Left cardiac atrium (tissue), 4 donors: Measurements from ENCODE around the gene RAB3B. TPM values are rescaled to one million over a fixed set of nuclear protein-coding genes. Genes with fewer than 3 reads are reported as not detected.
A peak's percentile ranks its signal among the peaks of the same experiment; 100 is the strongest.
"Not testable (repeated sequence)": the region's sequence is repeated elsewhere in the genome, so short reads cannot be mapped to it uniquely, and the experiment has no call there.

Experiments used
- ATAC-seq, 2 donors: fragments of 200-7000 bp; cut with Tn5 transposase; one replicate each; pipeline ENCODE4 v1.9.1; 2020; ENCODE audit warnings: mild to moderate bottlenecking in 2 of 2, moderate library complexity in 2 of 2
- DNase-seq: peaks from one replicate; pipeline ENCODE4 v3.0.0-alpha.2; 2020
- intact Hi-C, 2 donors: fragments of 100-400 bp; cut with DNase I; formaldehyde crosslinking; loops; one replicate each; pipeline versions ENCODE4 v1.14.1 to v1.15.1; 2022 to 2023
- long read RNA-seq: library from polyadenylated mRNA; unstranded; transcript quantifications from one replicate; pipeline ENCODE4 v2.0.0, GENCODE V29; 2021
- total RNA-seq, 2 donors: library from RNA; stranded (reverse); fragmentation: NEBNext Ultra II Directional; extraction: Animal tissue kit (Norgen Biotek cat#: 25700); gene quantifications; one replicate each; pipeline ENCODE4 v1.2.1, GENCODE V29; 2021
- donor health status: DM: no; HTN: yes; CAD: no.
- donor health status: DM: no; HTN: yes; CAD: no; lungs with severe emphysema.
- donor health status: DM: yes; HTN: yes; CAD: no.
- donor health status: Dilated cardiomyopathy.

The RAB3B gene, protein sequence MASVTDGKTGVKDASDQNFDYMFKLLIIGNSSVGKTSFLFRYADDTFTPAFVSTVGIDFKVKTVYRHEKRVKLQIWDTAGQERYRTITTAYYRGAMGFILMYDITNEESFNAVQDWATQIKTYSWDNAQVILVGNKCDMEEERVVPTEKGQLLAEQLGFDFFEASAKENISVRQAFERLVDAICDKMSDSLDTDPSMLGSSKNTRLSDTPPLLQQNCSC
- not detected for total RNA-seq
- long read RNA-seq = 0 reads

DNA sequence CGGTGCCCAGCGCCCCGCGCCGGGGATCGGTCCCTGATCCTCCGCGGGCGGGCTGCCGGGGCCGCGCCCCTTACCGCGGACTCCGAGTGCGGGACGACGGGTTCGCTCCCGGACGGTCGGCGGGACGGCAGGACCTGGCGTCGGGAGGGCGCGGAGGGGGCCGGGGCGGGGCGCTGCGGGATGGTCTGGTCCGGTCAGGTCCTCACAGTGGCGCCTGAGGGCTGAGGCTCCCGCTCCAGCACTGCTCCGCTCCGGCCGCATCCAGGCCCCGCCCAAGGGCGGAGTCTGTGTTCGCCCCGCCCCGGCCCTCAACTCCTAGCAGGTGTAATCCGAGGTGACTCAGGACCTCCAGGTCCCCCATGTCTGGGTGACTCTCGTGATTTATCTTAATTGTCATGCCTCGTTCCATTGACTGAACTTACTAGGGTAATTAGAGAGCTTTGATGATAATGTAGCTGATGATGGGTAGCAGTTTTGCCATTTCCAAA, at the start of gene RAB3B:
Gene RAB3B, minus strand, starts transcription at position 223 of the 488 bp plus-strand sequence. CDS start 13,583 bp downstream, outside the sequence.
- DNase-seq (peak; percentile 54), ATAC-seq (peak; percentile 87 to 95)

GRCh38 chr1:52037909-52038308, 47.4 kb upstream of the RAB3B start:
- ATAC-seq = no peak
- intact Hi-C loops = no loop called here
- DNase-seq = no peak

More for the DNA sequence above, at the start of gene RAB3B:
- intact Hi-C loops = no loop called here

- intact Hi-C loops = no loop called here
- no peak for DNase-seq
These were observed 46.9 kb upstream of the RAB3B start for GRCh38 chr1:52037402-52037814.

GRCh38 chr1:52034050-52034384, 43.5 kb upstream of the RAB3B start:
- DNase-seq = no peak
- intact Hi-C loops = no loop called here
- ATAC-seq = no peak

More at GRCh38 chr1:52037402-52037814, 46.9 kb upstream of the RAB3B start:
- ATAC-seq = no peak

GRCh38 chr1:52033190-52034049, 42.9 kb upstream of the RAB3B start, which contains the start of gene KTI12:
KTI12 (minus strand) TSS chr1:52033810; CDS start chr1:52033761, 49 bp downstream.
- intact Hi-C loops = no loop called here
- peak; percentile 96 to 98 for ATAC-seq
- peak; percentile 93 for DNase-seq

- intact Hi-C loops = no loop called here
- DNase-seq = peak; percentile 49
- ATAC-seq = peak; percentile 53 to 67
These were observed 42.3 kb upstream of the RAB3B start for GRCh38 chr1:52032785-52033131.

DNA sequence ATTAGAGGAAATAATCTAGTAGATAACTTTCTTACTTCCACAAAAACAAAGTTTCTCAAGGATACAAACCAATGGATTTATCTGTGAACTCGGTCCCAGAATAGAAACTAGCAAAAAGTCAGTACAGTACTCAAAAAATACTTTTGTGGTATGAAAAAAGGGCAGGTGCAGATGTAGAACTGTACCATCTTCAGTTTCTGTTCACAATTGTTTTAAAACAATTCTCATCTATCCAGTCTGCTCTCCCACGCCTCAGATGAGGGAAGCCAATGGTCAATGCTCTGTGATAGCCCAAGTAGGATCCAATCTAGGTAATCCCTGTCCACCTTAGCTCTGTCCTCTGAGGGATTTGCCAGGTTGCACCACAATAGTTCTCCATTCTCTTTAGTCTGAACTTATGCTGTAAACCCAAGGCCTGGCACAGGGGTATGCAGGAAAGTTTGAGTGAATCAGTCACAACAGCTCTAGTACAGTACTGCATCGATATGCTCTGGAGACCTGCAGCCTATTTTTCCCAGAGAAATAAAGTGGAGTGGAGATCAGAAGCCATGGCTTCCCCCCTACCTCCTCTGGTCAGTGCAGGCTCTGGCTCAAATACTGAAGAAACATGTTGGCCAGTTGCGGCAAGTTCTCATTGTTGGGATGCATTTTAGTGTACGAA, 41.8 kb upstream of the RAB3B start:
- DNase-seq (no peak), ATAC-seq (peak in 1 of 2 donors; percentile 7)
- intact Hi-C loops = no loop called here

GRCh38 chr1:52028839-52029238, 38.3 kb upstream of the RAB3B start:
- intact Hi-C loops = not testable (repeated sequence)

DNA sequence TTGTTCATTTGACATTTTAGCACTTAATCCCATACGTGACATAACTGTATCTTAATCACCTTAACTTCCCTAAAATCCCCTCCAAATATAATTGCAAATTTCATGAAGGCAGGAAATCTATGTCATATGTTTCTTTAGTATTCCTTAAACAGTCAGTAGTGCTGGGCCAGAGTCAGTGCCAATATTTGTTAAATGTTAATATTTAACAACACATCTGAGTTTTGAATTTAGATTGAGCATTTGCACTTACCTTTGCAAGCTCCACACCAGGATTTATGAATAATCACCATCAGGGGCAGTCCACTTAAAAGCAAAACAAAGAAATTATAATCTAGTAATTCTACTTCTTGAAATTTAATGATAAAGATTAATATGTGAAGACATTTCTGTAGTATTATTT, 37.8 kb upstream of the RAB3B start:
- no peak for DNase-seq
- ATAC-seq = no peak
- intact Hi-C loops = no loop called here

More at GRCh38 chr1:52028839-52029238, 38.3 kb upstream of the RAB3B start:
- DNase-seq, ATAC-seq: not testable (repeated sequence)

DNA sequence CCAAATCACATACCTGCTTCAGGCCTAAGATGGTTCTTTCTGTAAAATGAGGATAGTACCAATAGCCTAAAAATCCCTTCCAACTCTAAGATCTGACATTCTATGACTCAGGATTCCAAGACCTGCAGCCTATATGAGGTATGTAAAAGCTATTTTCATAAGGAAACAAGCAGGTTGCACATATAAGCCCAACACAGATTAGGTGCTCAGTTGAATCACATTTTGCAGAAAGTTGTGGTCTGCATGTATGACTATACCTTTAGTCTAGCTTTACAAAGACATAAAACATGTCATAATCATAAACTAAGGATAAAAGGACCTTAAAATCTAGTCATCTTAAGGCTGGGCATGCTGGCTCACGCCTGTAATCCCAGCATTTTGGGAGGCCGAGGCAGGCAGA, 35.8 kb upstream of the RAB3B start:
- ATAC-seq = no peak
- DNase-seq = no peak
- intact Hi-C loops = no loop called here

- intact Hi-C loops = no loop called here
These were observed 31.6 kb upstream of the RAB3B start for GRCh38 chr1:52022133-52022532.

DNA sequence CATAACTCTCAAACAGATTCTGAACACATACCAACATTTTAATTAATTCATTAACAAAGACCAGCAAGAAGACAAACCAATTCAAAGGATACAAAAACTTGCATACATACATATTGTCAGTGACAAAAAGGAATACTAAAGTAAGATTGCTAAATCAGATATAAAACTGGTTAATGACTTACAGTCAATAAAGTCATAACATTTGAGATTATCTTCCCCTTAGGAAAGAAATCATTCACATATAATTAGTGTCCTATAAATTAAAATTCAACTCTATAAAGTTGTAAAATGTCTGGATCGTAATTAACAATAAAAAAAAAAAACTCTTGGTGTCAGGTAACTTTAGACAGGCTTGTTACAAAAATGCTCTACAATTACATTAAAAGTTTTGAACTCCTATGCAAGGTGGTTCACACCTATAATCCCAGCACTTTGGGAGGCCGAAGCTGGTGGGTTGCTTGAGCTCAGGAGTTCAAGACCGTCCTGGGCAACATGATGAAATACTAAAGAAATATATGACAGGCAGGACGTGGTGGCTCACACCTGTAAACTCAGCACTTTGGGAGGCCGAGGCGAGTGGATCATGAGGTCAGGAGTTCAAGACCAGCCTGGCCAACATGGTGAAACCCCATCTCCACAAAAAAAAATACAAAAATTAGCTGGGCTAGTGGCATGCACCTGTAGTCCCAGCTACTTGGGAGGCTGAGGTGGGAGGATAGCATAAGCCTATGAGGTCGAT, 17.7 kb upstream of the RAB3B start:
- DNase-seq = no peak
- no peak for ATAC-seq
- intact Hi-C loops = loop anchor here in 1 of 2 donors (10.0 kb wide), 1 partner anchor 113 kb away; no protein-coding TSS in a partner anchor

More at GRCh38 chr1:52022133-52022532, 31.6 kb upstream of the RAB3B start:
- DNase-seq (no peak), ATAC-seq (no peak)

- DNase-seq = no peak
- ATAC-seq = no peak
- intact Hi-C loops = loop anchor here in 1 of 2 donors (10.0 kb wide), 1 partner anchor 113 kb away; no protein-coding TSS in a partner anchor
These were observed 16.9 kb upstream of the RAB3B start for GRCh38 chr1:52007215-52008002.

DNA sequence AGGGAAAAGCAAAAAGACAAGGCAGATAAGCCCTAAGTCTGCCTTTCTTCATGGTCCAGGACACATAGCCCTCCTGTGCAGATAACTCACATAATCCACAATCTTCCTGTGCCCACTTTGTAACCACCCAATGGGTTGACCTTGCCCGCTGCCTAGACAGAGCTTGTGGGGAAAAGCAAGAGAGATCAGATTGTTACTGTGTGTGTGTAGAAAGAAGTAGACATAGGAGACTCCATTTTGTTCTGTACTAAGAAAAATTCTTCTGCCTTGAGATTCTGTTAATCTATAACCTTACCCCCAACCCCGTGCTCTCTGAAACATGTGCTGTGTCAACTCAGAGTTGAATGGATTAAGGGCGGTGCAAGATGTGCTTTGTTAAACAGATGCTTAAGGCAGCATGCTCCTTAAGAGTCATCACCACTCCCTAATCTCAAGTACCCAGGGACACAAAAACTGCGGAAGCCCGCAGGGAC, 15.6 kb upstream of the RAB3B start:
- ATAC-seq, DNase-seq: not testable (repeated sequence)
- intact Hi-C loops = loop anchor here in 1 of 2 donors (10.0 kb wide), 1 partner anchor 111 kb away; no protein-coding TSS in a partner anchor

DNA sequence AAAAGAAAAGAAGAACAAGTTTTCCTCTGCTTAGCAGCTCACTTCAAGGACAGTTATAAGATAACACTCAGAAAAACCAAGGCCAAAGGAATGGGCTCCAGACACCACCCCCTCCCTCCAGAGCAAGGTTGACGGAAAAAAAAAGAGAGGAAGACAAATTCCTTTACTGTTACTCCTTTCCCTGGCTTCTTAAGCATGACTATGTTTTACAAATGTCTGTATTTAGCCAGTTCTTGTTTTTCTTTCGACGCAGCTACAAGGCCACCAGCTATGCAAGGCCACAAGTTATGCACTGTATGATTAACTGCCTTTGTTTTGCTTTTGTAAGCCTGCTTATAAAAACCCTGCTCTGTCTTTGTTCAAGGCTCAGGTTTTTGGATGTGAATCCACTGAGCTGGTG, 15.0 kb upstream of the RAB3B start:
- ATAC-seq, DNase-seq: not testable (repeated sequence)
- intact Hi-C loops = loop anchor here in 1 of 2 donors (10.0 kb wide), 1 partner anchor 111 kb away; no protein-coding TSS in a partner anchor

GRCh38 chr1:52003877-52004276, 13.4 kb upstream of the RAB3B start:
- no peak for DNase-seq
- intact Hi-C loops = loop anchor here in 1 of 2 donors (10.0 kb wide), 1 partner anchor 109 kb away; no protein-coding TSS in a partner anchor
- ATAC-seq = no peak
